ENCODE measurements around the gene PTX4.

PTX4 gene

GRCh38 chr16:1445518-1446203 is 43.1 kb downstream of the PTX4 start:
- TF ChIP-seq POLR2AphosphoS5 (IDR thresholded peaks at IDR 0.05; ENCODE audit: low read depth, low read length), result no peak
- no peak for TF ChIP-seq SIN3A (IDR thresholded peaks at IDR 0.05; ENCODE audit: borderline replicate concordance, insufficient read depth, low read length)
- no peak for TF ChIP-seq FOXP2 (optimal IDR thresholded peaks at IDR 0.05; ENCODE audit: borderline replicate concordance, extremely low read depth, extremely low read length, insufficient read depth)
- no peak for TF ChIP-seq REST (IDR thresholded peaks at IDR 0.05; ENCODE audit: insufficient read depth in 1 of 2, low read depth in 2 of 2, low read length in 2 of 2)
- TF ChIP-seq TAF1 (IDR thresholded peaks at IDR 0.05; ENCODE audit: borderline replicate concordance, insufficient read depth, low read length), result no peak

- TF ChIP-seq SIN3A (IDR thresholded peaks at IDR 0.05; ENCODE audit: borderline replicate concordance, insufficient read depth, low read length), result no peak
These were observed 43.8 kb downstream of the PTX4 start for GRCh38 chr16:1444730-1445517.

GRCh38 chr16:1443980-1444729 is 44.6 kb downstream of the PTX4 start, which contains the start of gene CCDC154:
TSS of gene CCDC154 (minus strand) at chr16:1444556. CDS start at chr16:1444322, 234 bp downstream.
- TF ChIP-seq SIN3A (IDR thresholded peaks at IDR 0.05; ENCODE audit: borderline replicate concordance, insufficient read depth, low read length) (no peak), FOXP2 (optimal IDR thresholded peaks at IDR 0.05; ENCODE audit: borderline replicate concordance, extremely low read depth, extremely low read length, insufficient read depth) (no peak), REST (IDR thresholded peaks at IDR 0.05; ENCODE audit: insufficient read depth in 1 of 2, low read depth in 2 of 2, low read length in 2 of 2) (no peak), TAF1 (IDR thresholded peaks at IDR 0.05; ENCODE audit: borderline replicate concordance, insufficient read depth, low read length) (no peak)

- TF ChIP-seq TAF1 (IDR thresholded peaks at IDR 0.05; ENCODE audit: borderline replicate concordance, insufficient read depth, low read length) (no peak), FOXP2 (optimal IDR thresholded peaks at IDR 0.05; ENCODE audit: borderline replicate concordance, extremely low read depth, extremely low read length, insufficient read depth) (no peak), POLR2AphosphoS5 (IDR thresholded peaks at IDR 0.05; ENCODE audit: low read depth, low read length) (no peak), SIN3A (IDR thresholded peaks at IDR 0.05; ENCODE audit: borderline replicate concordance, insufficient read depth, low read length) (no peak)
These were observed 45.3 kb downstream of the PTX4 start for GRCh38 chr16:1443403-1443973.

GRCh38 chr16:1442697-1443096 is 46.0 kb downstream of the PTX4 start:
- TF ChIP-seq SIN3A (IDR thresholded peaks at IDR 0.05; ENCODE audit: borderline replicate concordance, insufficient read depth, low read length) (no peak), FOXP2 (optimal IDR thresholded peaks at IDR 0.05; ENCODE audit: borderline replicate concordance, extremely low read depth, extremely low read length, insufficient read depth) (no peak), REST (IDR thresholded peaks at IDR 0.05; ENCODE audit: insufficient read depth in 1 of 2, low read depth in 2 of 2, low read length in 2 of 2) (no peak), POLR2AphosphoS5 (IDR thresholded peaks at IDR 0.05; ENCODE audit: low read depth, low read length) (no peak), TAF1 (IDR thresholded peaks at IDR 0.05; ENCODE audit: borderline replicate concordance, insufficient read depth, low read length) (no peak)

Measured in PFSK-1 (cell line).